NCI-H460 (cell line): ENCODE results near the gene GPR39. TPM values are rescaled to one million over a fixed set of nuclear protein-coding genes. Genes with fewer than 3 reads are reported as not detected.

Experiments
- DNase-seq: peaks from one replicate; pipeline ENCODE4 v3.0.0-alpha.2; 2016; ENCODE audit warnings: low read depth; ENCODE audit errors: extremely low read depth
- total RNA-seq: library from RNA; depleted of rRNA; stranded (reverse); fragments of >200 nt; shearing (Covaris generic); gene quantifications from 2 replicates; pipeline ENCODE4 v1.2.3, GENCODE V29; 2014

The GPR39 gene
- total RNA-seq, 1 experiment from 2014 or later: 0.42 TPM

DNA sequence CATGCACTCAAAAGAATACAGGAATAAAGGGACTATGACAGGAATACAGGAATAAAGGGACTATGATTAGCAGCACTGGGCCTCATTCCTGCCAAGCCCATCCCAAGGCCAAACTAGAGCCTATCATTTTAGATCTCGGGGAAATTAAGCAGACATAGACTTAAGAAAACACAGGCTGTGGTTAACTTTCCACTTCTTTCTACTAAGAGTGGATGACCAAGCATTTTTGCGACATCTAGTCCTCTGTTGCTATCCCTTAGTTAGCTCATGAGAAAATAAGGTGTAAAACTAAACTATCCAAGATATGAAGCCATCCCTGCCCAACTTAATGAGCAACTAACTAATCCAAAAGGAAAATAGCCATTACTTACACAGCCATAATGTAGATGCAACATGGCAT lies 247.5 kb downstream of the GPR39 start:
- no peak for DNase-seq

DNA sequence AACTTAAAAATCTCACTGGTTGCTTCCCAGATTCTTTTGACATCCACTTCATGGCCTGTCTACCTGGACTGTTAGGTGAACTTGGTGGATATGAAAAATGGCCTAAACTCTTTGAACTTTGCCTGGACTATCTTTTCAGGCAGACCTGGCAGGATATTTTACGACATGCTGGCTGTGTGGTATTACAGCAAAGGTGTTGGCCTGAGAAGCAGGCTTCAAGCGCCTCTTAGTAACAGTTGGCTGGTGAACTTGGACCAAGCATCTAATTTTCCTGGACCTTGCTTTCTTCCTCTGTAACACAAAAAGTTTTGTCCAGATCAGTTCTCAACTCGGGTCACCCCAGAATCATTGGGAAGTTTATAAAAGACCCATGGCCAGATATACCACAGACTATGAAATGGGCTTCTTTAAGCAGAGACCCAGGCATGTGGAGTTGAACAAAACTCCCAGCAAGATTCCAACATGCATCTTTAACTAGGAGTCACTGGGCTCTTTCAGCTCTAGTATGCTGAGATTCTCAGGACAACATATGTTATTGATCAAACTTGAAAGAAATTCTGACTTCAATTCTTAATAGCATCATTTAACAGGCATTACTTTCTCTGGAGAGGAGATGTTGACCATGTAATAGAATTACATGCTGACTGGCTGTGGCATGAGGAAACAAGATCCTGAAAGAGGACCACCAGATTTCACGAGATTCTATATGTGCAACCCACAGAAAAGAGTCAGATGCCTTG lies 249.0 kb downstream of the GPR39 start:
- DNase-seq: no peak

GRCh38 chr2:132667706-132668105 lies 251.1 kb downstream of the GPR39 start:
- no peak for DNase-seq

GRCh38 chr2:132668189-132668823 lies 251.7 kb downstream of the GPR39 start:
- DNase-seq: no peak

GRCh38 chr2:132668987-132669907 lies 252.6 kb downstream of the GPR39 start:
- DNase-seq: no peak

DNA sequence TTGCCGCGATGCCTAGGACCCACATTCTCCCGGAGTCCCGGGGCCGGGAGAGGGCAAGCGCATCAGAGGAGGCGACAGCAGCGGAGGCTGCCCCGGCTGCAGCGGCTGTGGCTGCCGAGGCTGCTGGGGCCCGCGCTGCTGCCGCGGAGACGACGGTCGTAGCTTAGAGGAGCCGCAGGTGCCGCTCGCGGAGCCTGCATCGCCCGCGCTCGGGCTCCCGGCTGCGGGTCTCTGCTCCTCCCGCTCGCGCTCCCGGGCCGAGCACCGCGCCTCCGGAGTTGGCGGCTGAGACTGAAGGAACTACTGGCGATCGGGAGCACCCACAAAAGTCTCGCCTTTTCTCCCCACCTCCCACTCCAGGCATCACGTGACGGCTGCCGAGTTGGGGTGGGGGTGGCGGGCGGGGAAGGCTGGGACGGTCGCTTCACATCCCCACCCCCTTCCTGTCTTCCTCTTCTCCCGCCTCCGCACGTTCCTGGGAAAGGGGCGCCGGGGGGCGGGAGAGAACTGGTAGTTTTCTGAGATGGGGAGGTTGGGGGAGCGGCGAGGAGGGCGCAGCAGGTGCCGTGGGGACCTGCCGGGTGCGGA lies 253.4 kb downstream of the GPR39 start, which contains the start of gene LYPD1:
TSS of gene LYPD1 (minus strand) at position 298 of the 588 bp plus-strand sequence. CDS start at position 25, 273 bp downstream.
- peak; percentile 21 for DNase-seq

GRCh38 chr2:132670496-132671150 lies 254.0 kb downstream of the GPR39 start:
- DNase-seq: peak; percentile 19

DNA sequence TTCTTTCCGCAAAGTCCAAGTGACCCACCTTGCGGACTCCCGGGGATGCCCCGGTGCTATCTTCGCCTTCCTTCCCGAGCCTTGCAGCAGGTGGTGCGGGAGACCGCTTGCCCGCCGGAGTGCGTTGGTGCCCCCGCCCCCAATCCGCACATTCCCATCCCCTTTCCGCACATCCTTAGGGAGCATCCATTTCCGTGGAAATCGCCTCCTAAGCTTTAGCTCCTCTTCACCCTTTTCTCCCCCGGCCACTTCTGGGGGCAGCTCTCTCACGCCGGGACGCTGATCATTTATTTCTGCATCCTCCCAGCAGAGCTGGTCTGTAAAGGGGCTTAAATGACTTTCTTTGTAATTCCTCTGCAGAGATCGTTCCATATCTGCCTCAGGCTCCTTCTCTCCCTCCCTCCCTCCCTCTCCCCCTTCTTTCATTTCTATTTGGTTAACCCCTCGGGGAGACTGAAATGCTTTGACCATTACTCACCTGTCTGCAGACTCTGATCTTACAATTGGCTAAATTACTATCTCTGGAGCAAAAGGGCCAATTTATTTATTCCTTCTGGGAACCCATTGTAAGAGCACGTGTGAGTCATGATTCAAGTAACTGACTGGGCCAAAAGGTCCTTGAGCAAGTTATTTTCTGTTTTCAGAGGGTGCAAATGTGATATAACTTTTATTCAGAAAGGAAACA lies 254.7 kb downstream of the GPR39 start:
- peak; percentile 17 for DNase-seq

GRCh38 chr2:132676999-132677398 lies 260.4 kb downstream of the GPR39 start:
- no peak for DNase-seq

DNA sequence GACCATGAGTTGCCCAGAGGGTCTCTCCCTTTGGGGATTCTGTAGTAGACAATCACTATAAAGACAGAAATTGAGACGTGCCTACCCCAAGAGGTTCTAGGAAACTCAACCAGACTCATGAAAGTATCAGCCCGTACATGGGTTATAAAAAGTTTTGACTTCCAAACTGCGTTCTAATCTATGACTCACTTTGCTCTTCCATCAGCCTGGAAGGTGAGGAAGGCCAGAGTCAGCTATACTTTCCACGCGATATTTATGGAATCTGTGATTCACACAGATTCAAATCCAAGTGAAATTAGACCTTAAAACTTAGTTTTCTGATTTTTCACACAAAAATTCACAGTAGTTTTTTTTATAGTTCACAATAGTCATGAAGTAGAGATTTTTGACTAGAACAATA lies 261.1 kb downstream of the GPR39 start:
- no peak for DNase-seq

DNA sequence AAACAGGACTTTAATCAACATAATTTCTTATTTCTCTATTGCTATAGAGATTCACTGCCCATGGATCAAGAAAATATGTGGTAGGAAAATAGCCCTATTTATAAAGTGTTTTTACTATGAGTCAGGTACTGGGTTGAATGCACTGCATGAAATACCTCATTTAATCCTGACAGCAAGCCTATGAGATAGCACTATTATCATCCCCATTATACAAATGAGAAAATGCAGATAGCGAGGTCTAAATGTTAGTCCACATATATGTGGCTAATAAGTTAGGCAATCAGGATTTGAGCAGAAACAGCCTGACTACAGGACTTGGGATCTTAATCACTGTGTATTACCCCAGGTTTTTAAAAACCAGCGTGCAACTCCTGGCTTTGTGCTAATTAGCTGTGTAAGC lies 261.9 kb downstream of the GPR39 start:
- no peak for DNase-seq

DNA sequence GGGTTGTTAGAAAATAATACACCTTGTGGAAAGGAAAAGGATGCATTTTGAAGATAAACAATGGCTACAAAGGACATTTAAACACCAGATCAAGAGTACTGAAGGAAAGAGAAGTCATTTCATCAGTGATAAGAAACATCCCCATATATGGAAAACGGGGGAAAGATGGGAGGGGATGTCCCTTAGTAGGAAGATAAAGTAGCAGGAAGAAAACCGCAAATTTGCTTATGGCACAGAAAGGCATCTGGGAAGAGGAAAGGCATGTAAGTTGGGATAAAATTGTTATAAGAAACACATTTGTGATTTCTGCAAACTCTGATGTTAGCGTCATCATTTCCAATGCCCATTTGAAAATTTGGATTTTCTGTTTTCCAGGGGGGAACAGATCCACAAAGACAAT lies 263.9 kb downstream of the GPR39 start:
- no peak for DNase-seq

- no peak for DNase-seq
Observed at GRCh38 chr2:132681766-132682165, 265.2 kb downstream of the GPR39 start.

- DNase-seq: no peak
Observed at GRCh38 chr2:132690664-132691303, 274.2 kb downstream of the GPR39 start.

DNA sequence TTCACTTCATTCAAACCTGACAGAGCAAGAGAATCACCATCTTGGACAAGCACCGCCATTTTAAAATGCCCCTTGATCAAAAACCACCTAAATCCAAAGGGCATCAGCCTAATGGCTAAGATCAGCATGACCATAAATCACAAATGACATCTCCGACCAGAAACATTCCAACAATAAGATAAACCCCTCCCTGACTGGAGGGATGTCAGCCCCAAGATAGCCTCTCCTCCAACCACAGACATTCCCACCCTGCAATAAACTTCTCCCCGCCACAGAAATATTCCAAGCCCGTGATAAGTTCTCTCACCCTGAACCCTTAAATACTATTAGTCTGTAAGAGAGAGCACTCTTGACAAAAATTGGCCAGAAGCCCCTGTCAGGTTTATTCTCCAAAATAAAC lies 275.0 kb downstream of the GPR39 start:
- no peak for DNase-seq

- DNase-seq: no peak
Observed at GRCh38 chr2:132692816-132693215, 276.2 kb downstream of the GPR39 start.
